SK-N-MC (cell line): Measurements from ENCODE around the gene PSMD7.

Experiments
- EZH2 ChIP-seq: fragments of 200-600 bp; sonication (generic); IDR thresholded peaks from one replicate; pipeline ENCODE4 v1.6.1; 2017; ENCODE audit warnings: antibody characterized with exemption
- FOXP2 ChIP-seq: optimal IDR thresholded peaks from 2 replicates; pipeline ENCODE3; 2011; ENCODE audit warnings: mild to moderate bottlenecking, moderate library complexity; ENCODE audit not compliant: insufficient read depth; ENCODE audit errors: extremely low read length, control extremely low read depth
- POLR2AphosphoS5 ChIP-seq: IDR thresholded peaks from 2 replicates; pipeline ENCODE4 v1.6.1; 2012; ENCODE audit warnings: mild to moderate bottlenecking, low read depth, low read length, borderline replicate concordance

DNA sequence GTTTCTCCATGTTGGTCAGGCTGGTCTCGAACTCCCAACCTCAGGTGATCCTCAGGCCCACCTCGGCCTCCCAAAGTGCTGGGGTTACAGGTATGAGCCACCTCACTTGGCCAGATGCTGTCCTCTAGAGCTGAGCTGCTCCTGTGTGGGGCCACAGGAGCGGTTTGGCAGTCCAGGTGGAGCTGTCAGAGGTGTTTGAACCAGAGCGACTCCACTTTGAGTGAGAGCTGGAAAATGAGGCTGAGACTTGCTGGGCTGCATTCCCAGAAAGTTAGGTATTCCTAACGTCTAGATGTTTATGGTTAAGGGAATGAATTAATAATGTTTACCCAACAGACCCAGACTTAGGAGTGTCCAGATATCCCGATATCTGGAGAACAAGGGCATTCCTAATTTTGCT lies 16.8 kb upstream of the PSMD7 start:
- no peak for TF ChIP-seq POLR2AphosphoS5
- TF ChIP-seq EZH2 = no peak
- no peak for TF ChIP-seq FOXP2
